Measurements from ENCODE around the gene LIF. TPM values are rescaled to one million over a fixed set of nuclear protein-coding genes. Genes with fewer than 3 reads are reported as not detected.

LIF gene
- total and polyA plus RNA-seq, 2 of the 4 experiments (the other 2 are of a cell fraction), result 130 to 214 TPM

GRCh38 chr22:30273711-30274436, 27.3 kb upstream of the LIF start:
- Histone ChIP-seq H2BK15ac (ENCODE audit: low read depth, low read length) (no peak overlapping the region), H3K36me3 (ENCODE audit: control insufficient read depth, insufficient read depth, low read length) (no peaks in the 10 kb centered on the region), H2AFZ (replicated peaks; ENCODE audit: low read length, poor library complexity) (peak overlapping the region; percentile 19), H3K4me2 (ENCODE audit: low read depth, low read length) (no peak overlapping the region), H3K14ac (replicated peaks; ENCODE audit: low read depth, low read length) (no peak overlapping the region), H3K18ac (ENCODE audit: low read depth, low read length) (no peak overlapping the region), H2AK5ac (ENCODE audit: low read depth, low read length) (no peak overlapping the region), H3K4me1 (ENCODE audit: control insufficient read depth, insufficient read depth, low read length) (peaks cover 8% of the 10 kb centered on the region), H3K23ac (ENCODE audit: low read depth, low read length) (no peak overlapping the region), H2BK5ac (ENCODE audit: low read depth, low read length, poor library complexity, severe bottlenecking) (no peak overlapping the region), H3K9me3 (ENCODE audit: control insufficient read depth, insufficient read depth, low read length) (no peaks in the 10 kb centered on the region), H3K27me3 (ENCODE audit: control insufficient read depth, insufficient read depth, low read length) (no peaks in the 10 kb centered on the region), H3K27ac (ENCODE audit: insufficient read depth, low read length) (no peak overlapping the region), H2AK9ac (replicated peaks; ENCODE audit: low read depth, low read length, poor library complexity) (no peak overlapping the region), H3K9me1 (ENCODE audit: insufficient read depth, low read length) (no peaks in the 10 kb centered on the region), H4K20me1 (ENCODE audit: insufficient read depth, low read length) (no peaks in the 10 kb centered on the region), H2BK20ac (ENCODE audit: low read depth, low read length) (no peak overlapping the region), H3K56ac (ENCODE audit: extremely low read depth, insufficient read depth, low read length) (no peak overlapping the region), H3K9ac (ENCODE audit: low read depth, low read length) (no peak overlapping the region), H4K8ac (ENCODE audit: low read depth in 2 of 2, low read length in 2 of 2) (no peak overlapping the region), H3K4me3 (ENCODE audit: insufficient read depth, low read depth, low read length) (no peak overlapping the region), H4K91ac (ENCODE audit: insufficient read depth, low read depth, low read length) (no peak overlapping the region; the same call in 1 of the 2 replicates), H3K79me1 (ENCODE audit: low read depth in 1 of 2, low read length in 2 of 2) (no peaks in the 10 kb centered on the region), H2BK120ac (ENCODE audit: low read depth, low read length) (no peak overlapping the region), H3K4ac (ENCODE audit: low read depth, low read length) (no peak overlapping the region), H4K5ac (ENCODE audit: low read depth, low read length) (no peak overlapping the region)
- intact Hi-C loops (cut with micrococcal nuclease), result no loop called here
- WGBS, 2 experiments (ENCODE audit: extremely low coverage in 2 of 2, insufficient read length in 1 of 2), result 55% methylated on average over 3 of the region's 10 CpGs; no CpG with 5 or more reads in 1 of the 2 experiments
- DNase-seq, result peak; percentile 41
- ChIA-PET CTCF (no interaction called here), POLR2A (ENCODE audit: unreplicated experiment) (no interaction called here)
- 0 out of 2 replicates have a peak, but pooled peaks have one; percentile 10 for TF ChIP-seq FOS (IDR thresholded peaks at IDR 0.05; ENCODE audit: low read depth, low read length)
- no peak for TF ChIP-seq NFE2L2 (IDR thresholded peaks at IDR 0.05; ENCODE audit: low read depth, low read length)
- no peak for TF ChIP-seq CEBPB (IDR thresholded peaks at IDR 0.05; ENCODE audit: low read depth, low read length)
- TF ChIP-seq BHLHE40 (IDR thresholded peaks at IDR 0.05; ENCODE audit: low read depth, low read length), result no peak
- TF ChIP-seq CTCF (conservative IDR thresholded peaks at IDR 0.05; ENCODE audit: low read depth, low read length), result no peak
- dilution Hi-C loops (cut with HindIII; ENCODE audit: low sequenced_read_pairs, unreplicated experiment), result no loop called here
- no peak for ATAC-seq (ENCODE audit: low read depth)
- in situ Hi-C loops (cut with MboI; ENCODE audit: low sequenced_read_pairs), result no loop called here
- BruUV-seq (replicated peaks), result no TSS peak
